ENCODE results near the gene PVR.
"Not testable (repeated sequence)": the region's sequence is repeated elsewhere in the genome, so short reads cannot be mapped to it uniquely, and the experiment has no call there.

GRCh38 chr19:44709434-44710266, 65.9 kb downstream of the PVR start:
- not testable (repeated sequence) for TF ChIP-seq CTCF (conservative IDR thresholded peaks at IDR 0.05; ENCODE audit: low read depth, low read length); POLR2A (IDR thresholded peaks at IDR 0.05; ENCODE audit: low read depth, low read length); RCOR1 (IDR thresholded peaks at IDR 0.05; ENCODE audit: insufficient replicate concordance, low read length); MXI1 (IDR thresholded peaks at IDR 0.05; ENCODE audit: borderline replicate concordance, low read depth, low read length); RFX5 (IDR thresholded peaks at IDR 0.05; ENCODE audit: low read depth, low read length); RAD21 (IDR thresholded peaks at IDR 0.05; ENCODE audit: low read length); MAZ (IDR thresholded peaks at IDR 0.05; ENCODE audit: borderline replicate concordance, low read depth, low read length); MAFK (IDR thresholded peaks at IDR 0.05; ENCODE audit: low read depth, low read length); CEBPB (IDR thresholded peaks at IDR 0.05; ENCODE audit: low read depth, low read length); FOS (IDR thresholded peaks at IDR 0.05; ENCODE audit: low read depth, low read length); CHD1 (IDR thresholded peaks at IDR 0.05; ENCODE audit: low read depth, low read length)
- TF ChIP-seq, protein P1, sequence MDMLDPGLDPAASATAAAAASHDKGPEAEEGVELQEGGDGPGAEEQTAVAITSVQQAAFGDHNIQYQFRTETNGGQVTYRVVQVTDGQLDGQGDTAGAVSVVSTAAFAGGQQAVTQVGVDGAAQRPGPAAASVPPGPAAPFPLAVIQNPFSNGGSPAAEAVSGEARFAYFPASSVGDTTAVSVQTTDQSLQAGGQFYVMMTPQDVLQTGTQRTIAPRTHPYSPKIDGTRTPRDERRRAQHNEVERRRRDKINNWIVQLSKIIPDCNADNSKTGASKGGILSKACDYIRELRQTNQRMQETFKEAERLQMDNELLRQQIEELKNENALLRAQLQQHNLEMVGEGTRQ (IDR thresholded peaks at IDR 0.05; ENCODE audit: low read depth, low read length), result not testable (repeated sequence)
